ENCODE measurements around the gene CDH4. TPM values are rescaled to one million over a fixed set of nuclear protein-coding genes. Genes with fewer than 3 reads are reported as not detected.

The CDH4 gene
- total RNA-seq, 2 donors from 2014 or later = 0.07 to 0.94 TPM

GRCh38 chr20:61964675-61965605, 712.9 kb downstream of the CDH4 start:
- Histone ChIP-seq H3K4me1 (no peaks in the 10 kb centered on the region), H3K27ac (no peak overlapping the region), H3K9me3 (no peaks in the 10 kb centered on the region), H3K36me3 (no peaks in the 10 kb centered on the region), H3K4me3 (no peak overlapping the region), H3K27me3 (peaks cover 3 to 14% of the 10 kb centered on the region in 2 donors)
- DNase-seq (ENCODE audit: low spot score) = no peak
- TF ChIP-seq CTCF (IDR thresholded peaks at IDR 0.05) = no peak

- DNase-seq (ENCODE audit: low spot score) = no peak
- H3K27ac ChIP-seq = no peak overlapping the region
These were observed 713.8 kb downstream of the CDH4 start for GRCh38 chr20:61965606-61966491.

GRCh38 chr20:61966492-61967244, 714.6 kb downstream of the CDH4 start:
- no peak for TF ChIP-seq CTCF (IDR thresholded peaks at IDR 0.05)
- Histone ChIP-seq H3K36me3 (no peaks in the 10 kb centered on the region), H3K27ac (no peak overlapping the region), H3K4me3 (no peak overlapping the region), H3K4me1 (no peaks in the 10 kb centered on the region), H3K9me3 (no peaks in the 10 kb centered on the region), H3K27me3 (peaks cover 3 to 14% of the 10 kb centered on the region in 2 donors)
- no peak for DNase-seq (ENCODE audit: low spot score)

More at GRCh38 chr20:61965606-61966491, 713.8 kb downstream of the CDH4 start:
- no peak overlapping the region for H3K4me3 ChIP-seq
- peaks cover 3 to 14% of the 10 kb centered on the region in 2 donors for H3K27me3 ChIP-seq
- no peak for TF ChIP-seq CTCF (IDR thresholded peaks at IDR 0.05)
- H3K36me3 ChIP-seq = no peaks in the 10 kb centered on the region
- no peaks in the 10 kb centered on the region for H3K9me3 ChIP-seq
- no peaks in the 10 kb centered on the region for H3K4me1 ChIP-seq

- H3K4me3 ChIP-seq = no peak overlapping the region
- TF ChIP-seq CTCF (IDR thresholded peaks at IDR 0.05) = no peak
- no peaks in the 10 kb centered on the region for H3K4me1 ChIP-seq
- no peak for DNase-seq (ENCODE audit: low spot score)
- peaks cover under 1% of the 10 kb centered on the region for H3K36me3 ChIP-seq
- no peaks in the 10 kb centered on the region for H3K9me3 ChIP-seq
- H3K27me3 ChIP-seq = peaks cover 3 to 14% of the 10 kb centered on the region in 2 donors
- H3K27ac ChIP-seq = no peak overlapping the region
These were observed 715.2 kb downstream of the CDH4 start for GRCh38 chr20:61967300-61967699.

GRCh38 chr20:61968036-61968810, 716.2 kb downstream of the CDH4 start:
- peaks cover 3 to 14% of the 10 kb centered on the region in 2 donors for H3K27me3 ChIP-seq
- H3K27ac ChIP-seq = no peak overlapping the region
- no peak overlapping the region for H3K4me3 ChIP-seq
- DNase-seq (ENCODE audit: low spot score) = no peak
- no peak for TF ChIP-seq CTCF (IDR thresholded peaks at IDR 0.05)
- H3K9me3 ChIP-seq = no peaks in the 10 kb centered on the region
- H3K36me3 ChIP-seq = peaks cover 8% of the 10 kb centered on the region
- H3K4me1 ChIP-seq = no peaks in the 10 kb centered on the region
